GM15510 (cell line): ENCODE data around the gene NONO.
A peak's percentile ranks its signal among the peaks of the same experiment; 100 is the strongest.

Experiments
- POLR2A ChIP-seq: IDR thresholded peaks from 3 replicates; pipeline ENCODE4 v1.6.1; 2011; ENCODE audit warnings: borderline replicate concordance; ENCODE audit not compliant: insufficient read length; ENCODE audit errors: extremely low read depth

NONO gene, protein sequence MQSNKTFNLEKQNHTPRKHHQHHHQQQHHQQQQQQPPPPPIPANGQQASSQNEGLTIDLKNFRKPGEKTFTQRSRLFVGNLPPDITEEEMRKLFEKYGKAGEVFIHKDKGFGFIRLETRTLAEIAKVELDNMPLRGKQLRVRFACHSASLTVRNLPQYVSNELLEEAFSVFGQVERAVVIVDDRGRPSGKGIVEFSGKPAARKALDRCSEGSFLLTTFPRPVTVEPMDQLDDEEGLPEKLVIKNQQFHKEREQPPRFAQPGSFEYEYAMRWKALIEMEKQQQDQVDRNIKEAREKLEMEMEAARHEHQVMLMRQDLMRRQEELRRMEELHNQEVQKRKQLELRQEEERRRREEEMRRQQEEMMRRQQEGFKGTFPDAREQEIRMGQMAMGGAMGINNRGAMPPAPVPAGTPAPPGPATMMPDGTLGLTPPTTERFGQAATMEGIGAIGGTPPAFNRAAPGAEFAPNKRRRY

DNA sequence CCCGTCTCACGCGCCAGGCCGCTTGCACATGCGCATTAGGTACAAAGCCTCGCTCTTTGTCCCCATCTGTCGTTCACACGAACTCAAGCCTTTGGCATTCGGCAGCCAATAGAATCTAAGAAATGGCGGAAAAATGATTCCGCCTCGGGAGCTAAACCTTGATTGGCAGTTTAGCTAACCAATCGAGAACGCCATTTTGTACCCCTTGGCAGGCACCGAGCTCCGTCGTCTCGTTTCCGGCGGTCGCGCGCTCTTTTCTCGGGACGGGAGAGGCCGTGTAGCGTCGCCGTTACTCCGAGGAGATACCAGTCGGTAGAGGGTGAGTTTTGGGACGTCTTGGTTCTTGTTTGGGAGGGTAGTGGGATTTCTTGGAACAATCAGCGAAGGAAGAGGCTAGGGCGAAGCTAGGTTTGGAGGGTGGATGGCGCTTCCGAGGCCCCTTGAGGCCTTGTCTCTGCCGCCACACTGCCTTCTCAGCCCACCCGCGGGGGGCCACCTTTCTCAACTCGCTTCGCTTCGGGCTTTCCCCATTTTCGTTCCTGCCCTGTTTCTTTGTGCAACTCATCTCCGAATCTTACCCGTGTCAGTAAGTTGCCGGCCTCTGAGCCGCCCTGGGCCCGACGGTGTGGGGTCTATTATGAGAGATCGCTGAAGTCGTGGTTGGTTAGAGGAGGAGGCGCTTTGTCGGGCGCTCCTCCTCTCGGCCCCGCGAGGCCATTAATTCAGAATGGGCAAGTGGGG lies at the start of gene NONO:
NONO (plus strand) TSS at position 233 of the 741 bp plus-strand sequence. CDS start 7,003 bp downstream, outside the sequence.
- peak; percentile 57 for TF ChIP-seq POLR2A

DNA sequence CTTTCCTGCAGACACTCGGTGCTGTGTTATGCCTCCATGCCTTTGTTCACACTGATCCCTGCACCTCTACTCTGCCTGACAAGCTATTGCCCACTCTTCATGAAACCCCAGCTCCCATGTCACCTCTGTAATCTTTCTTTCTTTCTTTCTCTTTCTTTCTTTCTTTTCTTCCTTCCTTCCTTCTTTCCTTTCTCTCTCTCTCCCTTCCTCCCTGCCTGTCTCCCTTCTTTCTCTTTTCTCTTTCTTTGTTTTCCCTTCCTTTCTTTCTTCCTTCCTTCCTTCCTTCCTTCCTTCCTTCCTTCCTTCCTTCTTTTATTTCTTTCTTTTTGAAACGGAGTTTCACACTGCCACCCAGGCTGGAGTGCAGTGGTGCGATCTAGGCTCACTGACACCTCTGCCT lies 48.0 kb upstream of the NONO start:
- TF ChIP-seq POLR2A = no peak

DNA sequence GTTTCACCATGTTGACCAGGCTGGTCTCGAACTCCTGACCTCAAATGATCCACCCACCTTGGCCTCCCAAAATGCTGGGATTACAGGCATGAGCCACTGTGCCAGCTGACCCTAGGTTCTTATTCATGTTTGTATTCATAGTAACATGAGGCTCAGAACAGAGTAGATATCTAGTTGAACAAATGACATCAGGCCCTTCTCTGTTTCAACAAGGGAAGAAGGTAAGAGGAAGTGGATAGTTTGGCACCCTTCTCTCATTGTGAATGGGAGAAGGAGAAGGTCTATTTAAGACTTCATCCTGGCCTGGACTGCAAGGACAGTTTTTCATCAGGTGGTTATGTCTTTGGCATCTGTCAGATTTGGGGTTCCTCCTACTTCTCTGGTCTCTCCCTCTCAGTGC lies 46.6 kb upstream of the NONO start:
- no peak for TF ChIP-seq POLR2A

DNA sequence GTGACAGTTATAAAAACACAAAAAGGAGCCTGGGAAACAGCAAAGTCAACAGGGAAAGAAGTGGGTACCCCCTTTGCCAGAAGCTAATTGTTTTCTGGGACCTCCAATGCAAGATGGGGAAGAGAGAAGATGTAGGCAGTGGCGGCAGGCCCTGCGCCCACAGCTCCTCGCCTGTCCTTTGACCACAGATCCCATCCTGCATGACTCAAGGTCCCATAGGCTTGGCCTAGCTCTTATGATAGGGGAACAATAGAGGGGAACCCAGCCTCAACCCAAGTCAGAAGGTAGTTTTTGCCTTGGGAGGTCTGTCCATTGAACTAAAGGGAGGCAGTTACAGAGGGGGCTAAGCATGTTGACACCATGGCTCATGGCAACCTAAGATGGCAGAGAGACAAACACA lies 43.7 kb upstream of the NONO start:
- TF ChIP-seq POLR2A = no peak

DNA sequence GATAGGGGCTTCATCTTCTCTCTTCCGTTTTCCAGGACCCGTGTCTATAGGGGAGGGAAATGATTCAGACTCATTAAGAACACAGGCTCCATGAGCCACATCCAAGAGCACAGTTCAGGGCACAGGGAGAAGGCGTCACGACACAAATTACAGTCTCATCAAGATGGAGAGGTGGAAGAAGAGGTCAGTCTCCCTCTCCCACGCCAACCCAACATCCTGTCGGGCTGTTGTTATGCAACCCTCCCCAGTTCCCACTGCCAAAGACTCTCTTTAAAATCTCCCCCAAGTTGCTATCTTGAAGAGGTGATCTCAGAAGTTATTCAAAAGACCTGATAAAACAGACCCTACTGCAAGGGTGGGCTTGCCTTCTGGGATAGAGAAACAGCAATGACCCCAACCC lies 42.1 kb upstream of the NONO start:
- no peak for TF ChIP-seq POLR2A

DNA sequence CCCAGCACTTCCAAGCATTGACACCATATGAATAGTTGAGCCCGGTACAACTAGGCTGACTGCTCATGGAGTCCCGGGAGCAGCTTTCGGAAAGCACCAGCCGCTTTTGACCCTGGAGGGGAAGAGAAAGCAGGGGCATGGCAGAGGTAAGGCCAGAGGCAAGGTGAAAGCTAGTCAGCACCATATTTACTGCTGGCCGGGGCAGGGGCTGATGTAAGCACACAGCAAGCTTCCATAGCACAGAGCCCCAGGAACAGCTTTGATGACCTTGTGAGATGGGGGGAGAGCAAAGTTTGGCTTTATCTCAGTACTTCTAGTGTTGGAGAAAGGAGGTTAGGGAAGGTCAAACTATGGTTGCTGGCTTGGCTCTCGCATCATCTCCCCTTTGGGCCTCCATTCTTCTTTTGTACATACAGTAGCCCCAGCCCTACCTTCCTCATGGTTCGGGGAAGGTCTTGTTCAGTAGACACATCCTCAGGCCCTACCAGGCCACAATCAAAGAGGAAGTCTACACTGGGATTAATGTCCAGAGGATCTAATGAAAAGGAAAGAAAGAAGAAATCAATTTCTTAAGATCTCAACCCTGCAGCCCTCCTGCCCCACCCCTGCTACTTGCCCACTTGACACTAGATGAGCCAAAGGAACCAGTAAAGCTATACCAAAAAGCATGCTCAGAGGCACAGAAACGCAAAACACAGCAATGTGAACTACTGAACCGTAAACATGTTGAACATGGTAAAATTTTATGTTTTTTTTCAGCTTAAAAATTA lies 38.9 kb upstream of the NONO start:
- TF ChIP-seq POLR2A = no peak

DNA sequence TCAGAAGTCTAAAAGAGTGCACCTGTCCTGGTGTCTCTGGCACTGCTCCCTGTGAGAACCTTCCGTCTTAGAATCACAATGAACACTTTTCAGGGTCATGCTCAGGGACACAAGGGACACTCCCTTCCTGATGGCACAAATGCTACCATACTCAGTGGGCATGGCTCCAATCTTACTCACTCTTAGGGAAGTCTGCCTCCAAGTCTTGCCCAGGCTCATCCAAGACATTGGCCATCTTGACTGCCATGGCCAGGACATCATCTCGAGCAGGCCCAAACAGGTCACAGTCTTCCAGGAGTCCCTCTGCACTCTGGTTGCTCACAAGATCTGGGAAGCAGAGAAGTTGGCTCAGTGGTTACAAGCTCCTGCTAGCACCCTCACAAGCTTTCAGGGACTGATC lies 38.3 kb upstream of the NONO start:
- TF ChIP-seq POLR2A = no peak

DNA sequence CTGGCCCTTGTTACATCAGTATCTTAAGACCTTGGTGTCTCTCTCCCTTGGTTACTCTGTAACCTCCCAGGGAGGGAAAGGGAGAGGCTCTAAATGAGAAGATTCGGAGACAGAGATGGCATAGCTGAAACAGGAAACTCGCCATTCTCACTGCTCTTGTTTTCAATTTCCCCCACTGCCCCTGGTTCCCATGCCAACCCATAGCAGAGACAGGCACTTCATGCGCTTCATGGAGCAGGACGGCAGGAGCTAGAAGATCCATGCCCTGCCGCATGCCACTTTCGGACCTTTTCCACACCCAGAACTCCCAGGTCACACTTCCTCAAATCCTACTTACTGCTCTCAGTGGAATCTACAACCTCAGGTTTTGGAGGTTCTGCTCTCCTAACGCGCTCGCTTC lies 32.6 kb upstream of the NONO start:
- no peak for TF ChIP-seq POLR2A

DNA sequence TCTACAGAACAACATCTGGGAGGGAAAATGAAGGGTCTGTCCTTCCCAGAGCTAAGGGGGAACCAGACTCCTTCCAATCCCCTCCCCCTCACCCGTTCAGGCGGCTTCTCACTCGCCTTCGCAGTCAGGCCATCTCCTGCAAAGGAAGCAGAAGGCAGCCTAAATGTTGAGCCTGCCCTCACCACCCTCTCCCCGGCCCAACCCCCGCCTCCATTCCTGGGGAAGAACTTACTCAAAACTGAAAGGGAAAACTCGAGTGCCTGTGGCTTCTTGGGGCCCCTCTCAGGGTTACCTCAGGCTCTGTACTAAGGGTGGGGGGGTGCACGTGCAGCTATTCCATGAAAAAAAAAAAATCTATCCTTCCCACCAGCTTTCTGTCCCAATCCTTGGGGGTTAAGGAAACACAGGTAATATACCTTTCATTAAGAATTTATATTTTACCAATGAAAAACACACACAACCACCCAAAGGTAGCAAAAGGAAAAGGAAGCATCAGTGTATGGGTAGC lies 31.9 kb upstream of the NONO start:
- TF ChIP-seq POLR2A = no peak

DNA sequence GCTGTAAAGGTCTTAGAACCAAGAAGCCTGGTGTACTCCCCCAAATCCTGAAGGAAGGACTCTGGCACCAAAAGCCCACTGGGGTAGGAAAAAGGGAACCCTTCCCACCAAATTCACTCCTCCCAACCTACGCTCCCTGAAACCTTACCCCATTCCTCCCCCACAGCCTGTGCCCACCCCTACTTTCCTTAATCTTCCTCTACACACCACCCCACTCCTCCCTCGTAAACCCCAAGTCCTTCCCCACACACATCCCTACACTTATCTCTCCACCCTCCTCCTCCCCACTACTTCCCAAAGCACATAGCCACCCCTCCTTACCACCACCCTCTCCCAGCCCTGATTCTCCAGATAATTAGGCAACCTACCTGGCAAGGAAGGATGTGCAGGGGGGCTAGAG lies 31.2 kb upstream of the NONO start:
- TF ChIP-seq POLR2A = no peak

DNA sequence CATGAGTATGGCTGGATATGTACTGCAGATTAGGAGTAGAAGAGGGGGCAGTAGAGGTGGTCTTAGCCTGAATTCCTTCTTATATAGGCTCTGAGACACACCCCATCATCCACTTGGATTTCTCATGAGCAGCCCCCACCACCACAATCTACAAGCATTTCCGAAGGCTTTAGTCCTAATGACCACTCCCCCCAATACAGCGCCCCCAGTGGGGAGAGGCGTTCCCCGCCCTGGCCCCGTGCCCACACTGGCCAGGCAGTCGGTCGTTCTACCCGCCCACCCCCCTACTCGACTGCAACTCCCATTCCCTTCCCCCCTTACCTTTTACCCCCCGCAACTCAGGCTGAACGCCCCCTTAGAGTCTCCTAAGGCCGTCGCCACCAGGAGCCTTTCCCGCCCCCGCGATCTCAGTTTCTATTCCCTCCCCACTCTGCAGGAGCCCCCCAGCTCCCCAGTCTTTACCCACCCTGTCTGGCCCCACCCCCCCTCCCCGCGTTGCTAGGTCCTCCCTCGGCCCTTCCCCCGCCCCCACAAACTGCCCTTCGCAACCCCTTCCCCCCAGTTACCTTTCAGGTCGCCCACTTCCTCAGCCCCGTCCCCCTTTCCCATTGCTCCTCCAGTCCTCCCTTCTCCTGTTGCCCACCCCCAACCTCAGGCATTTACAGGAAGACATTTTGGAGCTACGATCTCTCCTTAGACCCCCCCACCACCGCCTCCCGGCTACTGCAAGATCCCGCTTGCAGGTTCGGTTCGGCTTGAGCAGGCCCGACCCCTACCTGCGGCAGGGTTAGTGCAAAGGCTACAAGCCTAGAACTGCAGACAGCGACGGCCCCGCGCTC lies 30.0 kb upstream of the NONO start:
- TF ChIP-seq POLR2A = no peak

DNA sequence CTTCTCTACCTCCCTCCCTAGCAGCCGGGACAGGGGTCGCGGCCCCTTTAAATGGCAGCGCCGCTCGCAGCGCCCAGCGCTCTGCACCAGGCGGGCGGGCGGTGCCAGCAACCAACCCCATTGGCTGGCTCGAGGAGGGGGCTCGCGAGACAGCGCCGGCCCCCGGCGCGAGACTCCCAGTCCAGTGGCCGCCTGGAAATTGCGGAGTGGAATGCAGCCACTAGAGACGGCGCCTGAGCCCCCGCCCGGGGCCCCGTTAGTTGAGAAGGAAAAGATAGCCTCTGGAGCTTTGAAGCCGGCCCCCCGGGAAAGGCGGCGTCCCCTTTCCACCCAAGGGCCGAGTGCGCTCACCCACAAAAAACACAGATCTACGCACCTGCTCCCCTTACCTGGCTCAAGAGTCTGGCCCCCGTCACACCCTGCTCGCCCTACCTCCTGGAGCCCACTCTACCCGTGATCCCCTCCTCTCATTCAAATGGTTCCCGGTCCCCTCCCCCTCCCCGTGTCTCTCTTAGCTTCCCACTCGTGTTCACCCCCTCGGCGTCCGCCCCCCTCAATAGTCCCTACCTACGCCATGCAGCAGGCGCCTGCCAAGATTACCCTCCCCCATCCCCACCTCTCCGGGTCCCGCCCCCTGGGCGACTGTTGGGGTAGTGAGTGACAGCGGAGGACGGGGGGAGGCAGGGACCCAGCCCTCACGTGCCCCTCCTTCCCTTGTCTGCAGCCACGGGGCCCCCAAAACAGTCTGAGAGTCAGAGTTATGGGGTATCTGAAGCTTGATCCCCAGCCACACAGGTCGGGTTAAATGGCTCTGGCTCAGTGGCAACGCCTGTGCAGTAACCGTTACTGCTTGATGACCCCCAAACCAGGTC lies 29.1 kb upstream of the NONO start, which contains the start of gene ZMYM3:
ZMYM3 (minus strand) TSS at position 49 of the 872 bp plus-strand sequence. CDS start 885 bp downstream, outside the sequence.
- TF ChIP-seq POLR2A = no peak

DNA sequence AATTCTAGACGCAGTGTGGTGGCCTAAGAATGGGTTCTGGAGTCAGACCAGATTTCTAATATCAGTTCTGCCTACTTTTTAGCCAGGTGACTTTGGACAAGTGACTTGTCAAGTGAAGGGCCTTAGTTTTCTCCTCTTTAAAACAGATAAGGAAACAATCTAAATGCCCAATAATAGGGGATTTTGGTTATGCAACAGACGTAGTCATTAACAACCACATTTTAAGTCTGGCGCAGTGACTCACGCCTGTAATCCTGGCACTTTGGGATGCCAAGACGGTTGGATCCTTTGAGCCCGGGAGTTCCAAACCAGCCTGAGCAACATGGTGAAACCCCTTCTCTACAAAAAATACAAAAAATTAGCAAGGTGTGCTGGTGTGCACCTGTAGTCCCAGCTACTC lies 27.4 kb upstream of the NONO start:
- TF ChIP-seq POLR2A = no peak
